ENCODE measurements around the gene KCTD21. TPM values are rescaled to one million over a fixed set of nuclear protein-coding genes. Genes with fewer than 3 reads are reported as not detected.
"Not testable (repeated sequence)": the region's sequence is repeated elsewhere in the genome, so short reads cannot be mapped to it uniquely, and the experiment has no call there.

KCTD21 gene
- total RNA-seq, 1 donor from 2014 or later = 4.5 TPM

- DNase-seq (ENCODE audit: low spot score in 2 of 2) (no peak), FAIRE-seq (no peak)
Measured at GRCh38 chr11:78179459-78180071, 8.9 kb downstream of the KCTD21 start.

- DNase-seq (ENCODE audit: low spot score in 2 of 2) = no peak
- FAIRE-seq = no peak
Measured at GRCh38 chr11:78177216-78177615, 11.2 kb downstream of the KCTD21 start.

GRCh38 chr11:78176605-78177141 is 11.8 kb downstream of the KCTD21 start:
- DNase-seq (ENCODE audit: low spot score in 2 of 2) (no peak), FAIRE-seq (no peak)

GRCh38 chr11:78175862-78176261 is 12.6 kb downstream of the KCTD21 start:
- FAIRE-seq = not testable (repeated sequence)

GRCh38 chr11:78171951-78172350 is 16.5 kb downstream of the KCTD21 start:
- FAIRE-seq (no peak), DNase-seq (ENCODE audit: low spot score in 2 of 2) (no peak)

More at GRCh38 chr11:78175862-78176261, 12.6 kb downstream of the KCTD21 start:
- DNase-seq (ENCODE audit: low spot score in 2 of 2) = not testable (repeated sequence)

- FAIRE-seq = no peak
- DNase-seq (ENCODE audit: low spot score in 2 of 2) = no peak
Measured at GRCh38 chr11:78170874-78171549, 17.4 kb downstream of the KCTD21 start.

GRCh38 chr11:78170413-78170812 is 18.0 kb downstream of the KCTD21 start:
- no peak for DNase-seq (ENCODE audit: low spot score in 2 of 2)
- FAIRE-seq = no peak

- DNase-seq (ENCODE audit: low spot score in 2 of 2) = peak in 1 of 2 donors; percentile 37
- FAIRE-seq = no peak
Measured at GRCh38 chr11:78168539-78169477, 19.6 kb downstream of the KCTD21 start.

GRCh38 chr11:78166855-78167469 is 21.5 kb downstream of the KCTD21 start:
- no peak for DNase-seq (ENCODE audit: low spot score in 2 of 2)
- FAIRE-seq = no peak

GRCh38 chr11:78164471-78164870 is 24.0 kb downstream of the KCTD21 start:
- no peak for FAIRE-seq
- no peak for DNase-seq (ENCODE audit: low spot score in 2 of 2)

- FAIRE-seq (no peak), DNase-seq (ENCODE audit: low spot score in 2 of 2) (no peak)
Measured at GRCh38 chr11:78163828-78164227, 24.6 kb downstream of the KCTD21 start.

GRCh38 chr11:78161962-78162371 is 26.5 kb downstream of the KCTD21 start:
- DNase-seq (ENCODE audit: low spot score in 2 of 2) (no peak), FAIRE-seq (no peak)

- DNase-seq (ENCODE audit: low spot score in 2 of 2) = no peak
- no peak for FAIRE-seq
Measured at GRCh38 chr11:78161346-78161745, 27.1 kb downstream of the KCTD21 start.

GRCh38 chr11:78160557-78160956 is 27.9 kb downstream of the KCTD21 start:
- DNase-seq (ENCODE audit: low spot score in 2 of 2) (no peak), FAIRE-seq (no peak)

- DNase-seq (ENCODE audit: low spot score in 2 of 2) (no peak), FAIRE-seq (no peak)
Measured at GRCh38 chr11:78158987-78159652, 29.3 kb downstream of the KCTD21 start.

- DNase-seq (ENCODE audit: low spot score in 2 of 2) = no peak
- FAIRE-seq = no peak
Measured at GRCh38 chr11:78156127-78156844, 32.1 kb downstream of the KCTD21 start.

GRCh38 chr11:78151804-78152203 is 36.6 kb downstream of the KCTD21 start:
- DNase-seq (ENCODE audit: low spot score in 2 of 2) (no peak), FAIRE-seq (no peak)

- FAIRE-seq (no peak), DNase-seq (ENCODE audit: low spot score in 2 of 2) (no peak)
Measured at GRCh38 chr11:78150754-78151153, 37.7 kb downstream of the KCTD21 start.

- FAIRE-seq (no peak), DNase-seq (ENCODE audit: low spot score in 2 of 2) (no peak)
Measured at GRCh38 chr11:78150346-78150745, 38.1 kb downstream of the KCTD21 start.

Measured in frontal cortex (tissue), 4 donors.